Nephron (organoid): ENCODE measurements around the gene ZBTB1.
"Not testable (repeated sequence)": the region's sequence is repeated elsewhere in the genome, so short reads cannot be mapped to it uniquely, and the experiment has no call there.

Experiments used
- H3K27ac Mint-ChIP-seq, 3 experiments: 2 replicates each; pipeline ENCODE4 v1.8.0; 2020; ENCODE audit warnings: mixed read lengths in 3 of 3, mild to moderate bottlenecking in 2 of 3, moderate library complexity in 1 of 3
- H3K27me3 Mint-ChIP-seq: 2 replicates; pipeline ENCODE4 v1.8.0; 2021; ENCODE audit warnings: low read depth, mild to moderate bottlenecking, moderate library complexity, mixed read lengths
- H3K36me3 Mint-ChIP-seq: 2 replicates; pipeline ENCODE4 v1.8.0; 2020; ENCODE audit warnings: low read depth, mixed read lengths
- H3K4me1 Mint-ChIP-seq: 2 replicates; pipeline ENCODE4 v1.8.0; 2020; ENCODE audit warnings: mixed read lengths
- H3K4me3 Mint-ChIP-seq, 3 experiments: 2 replicates each; pipeline ENCODE4 v1.8.0; 2020; ENCODE audit warnings: mild to moderate bottlenecking in 3 of 3, mixed read lengths in 3 of 3, moderate library complexity in 2 of 3
- H3K9me3 Mint-ChIP-seq: 2 replicates; pipeline ENCODE4 v1.8.0; 2020; ENCODE audit warnings: mixed read lengths
- TF ChIP-seq, protein P1 (sequence below), 3 experiments: fragments of 200-600 bp; sonication (generic); IDR thresholded peaks; one replicate each; pipeline ENCODE4 v1.5.0; 2021; ENCODE audit warnings: antibody characterized with exemption in 3 of 3; ENCODE audit not compliant: unreplicated experiment in 3 of 3

The ZBTB1 gene

GRCh38 chr14:64513271-64513670 is 8.7 kb downstream of the ZBTB1 start:
- Mint-ChIP-seq H3K27ac (no peak overlapping the region), H3K4me1 (peaks cover 26% of the 10 kb centered on the region), H3K36me3 (no peaks in the 10 kb centered on the region), H3K9me3 (no peaks in the 10 kb centered on the region), H3K27me3 (no peaks in the 10 kb centered on the region), H3K4me3 (no peak overlapping the region)
- TF ChIP-seq, protein P1, sequence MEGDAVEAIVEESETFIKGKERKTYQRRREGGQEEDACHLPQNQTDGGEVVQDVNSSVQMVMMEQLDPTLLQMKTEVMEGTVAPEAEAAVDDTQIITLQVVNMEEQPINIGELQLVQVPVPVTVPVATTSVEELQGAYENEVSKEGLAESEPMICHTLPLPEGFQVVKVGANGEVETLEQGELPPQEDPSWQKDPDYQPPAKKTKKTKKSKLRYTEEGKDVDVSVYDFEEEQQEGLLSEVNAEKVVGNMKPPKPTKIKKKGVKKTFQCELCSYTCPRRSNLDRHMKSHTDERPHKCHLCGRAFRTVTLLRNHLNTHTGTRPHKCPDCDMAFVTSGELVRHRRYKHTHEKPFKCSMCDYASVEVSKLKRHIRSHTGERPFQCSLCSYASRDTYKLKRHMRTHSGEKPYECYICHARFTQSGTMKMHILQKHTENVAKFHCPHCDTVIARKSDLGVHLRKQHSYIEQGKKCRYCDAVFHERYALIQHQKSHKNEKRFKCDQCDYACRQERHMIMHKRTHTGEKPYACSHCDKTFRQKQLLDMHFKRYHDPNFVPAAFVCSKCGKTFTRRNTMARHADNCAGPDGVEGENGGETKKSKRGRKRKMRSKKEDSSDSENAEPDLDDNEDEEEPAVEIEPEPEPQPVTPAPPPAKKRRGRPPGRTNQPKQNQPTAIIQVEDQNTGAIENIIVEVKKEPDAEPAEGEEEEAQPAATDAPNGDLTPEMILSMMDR (IDR thresholded peaks at IDR 0.05; ENCODE audit: unreplicated experiment in 3 of 3): no peak

DNA sequence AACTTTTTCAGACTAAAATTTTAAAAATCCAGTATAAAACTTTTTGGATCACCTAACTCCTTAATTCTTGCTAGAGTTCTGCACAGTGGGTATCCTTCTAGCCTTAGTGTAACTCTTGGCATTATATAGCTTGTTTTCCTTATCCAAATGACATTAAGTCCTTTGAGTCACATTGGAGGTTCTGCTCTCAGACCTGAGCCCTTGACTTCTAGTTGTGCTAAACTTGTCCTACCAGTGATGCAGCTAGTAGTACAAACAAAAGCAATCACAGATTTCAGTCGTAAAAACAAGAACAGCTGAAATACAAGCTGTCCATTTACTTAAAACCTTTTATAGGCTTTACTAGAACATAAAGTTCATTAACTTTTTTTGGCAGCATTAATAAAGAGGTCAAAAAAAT is 10.5 kb downstream of the ZBTB1 start:
- H3K27ac Mint-ChIP-seq: no peak overlapping the region
- H3K4me3 Mint-ChIP-seq: no peak overlapping the region
- H3K9me3 Mint-ChIP-seq: no peaks in the 10 kb centered on the region
- no peaks in the 10 kb centered on the region for H3K27me3 Mint-ChIP-seq
- peaks cover 25% of the 10 kb centered on the region for H3K4me1 Mint-ChIP-seq
- H3K36me3 Mint-ChIP-seq: no peaks in the 10 kb centered on the region
- TF ChIP-seq, protein P1 (IDR thresholded peaks at IDR 0.05; ENCODE audit: unreplicated experiment in 3 of 3): no peak

- TF ChIP-seq, protein P1 (IDR thresholded peaks at IDR 0.05; ENCODE audit: unreplicated experiment in 3 of 3): no peak
- H3K27me3 Mint-ChIP-seq: no peaks in the 10 kb centered on the region
- H3K36me3 Mint-ChIP-seq: no peaks in the 10 kb centered on the region
- no peak overlapping the region for H3K4me3 Mint-ChIP-seq
- no peaks in the 10 kb centered on the region for H3K9me3 Mint-ChIP-seq
- peaks cover 9% of the 10 kb centered on the region for H3K4me1 Mint-ChIP-seq
- no peak overlapping the region for H3K27ac Mint-ChIP-seq
Observed at GRCh38 chr14:64516969-64517368, 12.4 kb downstream of the ZBTB1 start.

GRCh38 chr14:64517667-64518066 is 13.1 kb downstream of the ZBTB1 start:
- not testable (repeated sequence) for H3K27ac Mint-ChIP-seq, H3K36me3 Mint-ChIP-seq, H3K27me3 Mint-ChIP-seq, H3K4me1 Mint-ChIP-seq, H3K4me3 Mint-ChIP-seq, H3K9me3 Mint-ChIP-seq

- H3K36me3 Mint-ChIP-seq: no peaks in the 10 kb centered on the region
- peaks cover 9% of the 10 kb centered on the region for H3K4me1 Mint-ChIP-seq
- no peaks in the 10 kb centered on the region for H3K9me3 Mint-ChIP-seq
- no peak overlapping the region for H3K4me3 Mint-ChIP-seq
- no peaks in the 10 kb centered on the region for H3K27me3 Mint-ChIP-seq
- TF ChIP-seq, protein P1 (IDR thresholded peaks at IDR 0.05; ENCODE audit: unreplicated experiment in 3 of 3): no peak
- H3K27ac Mint-ChIP-seq: no peak overlapping the region
Observed at GRCh38 chr14:64518229-64518628, 13.7 kb downstream of the ZBTB1 start.

DNA sequence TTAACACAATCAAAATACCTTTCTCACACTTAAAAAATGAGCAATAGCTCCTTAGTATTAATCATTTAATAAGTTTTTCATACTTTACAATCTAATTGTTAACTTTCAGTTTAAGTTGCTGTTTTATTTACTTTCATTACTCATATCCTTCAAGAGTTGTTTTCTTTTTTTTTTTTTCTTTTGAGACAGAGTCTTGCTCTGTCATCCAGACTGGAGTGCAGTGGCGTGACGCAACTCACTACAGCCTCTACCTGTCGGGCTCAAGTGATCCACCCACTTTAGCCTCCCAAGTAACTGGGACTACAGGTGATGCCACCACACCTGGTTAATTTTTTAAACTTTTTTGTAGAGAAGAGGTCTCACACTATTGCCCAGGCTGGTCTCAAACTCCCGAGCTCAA is 16.1 kb downstream of the ZBTB1 start:
- no peak overlapping the region for H3K4me3 Mint-ChIP-seq
- TF ChIP-seq, protein P1 (IDR thresholded peaks at IDR 0.05; ENCODE audit: unreplicated experiment in 3 of 3): no peak
- no peaks in the 10 kb centered on the region for H3K9me3 Mint-ChIP-seq
- H3K27me3 Mint-ChIP-seq: no peaks in the 10 kb centered on the region
- H3K27ac Mint-ChIP-seq: no peak overlapping the region
- H3K4me1 Mint-ChIP-seq: peaks cover 5% of the 10 kb centered on the region
- peaks cover 5% of the 10 kb centered on the region for H3K36me3 Mint-ChIP-seq
